Neural progenitor cell (in vitro differentiated cells): ENCODE data around the gene TPBGL. TPM values are rescaled to one million over a fixed set of nuclear protein-coding genes. Genes with fewer than 3 reads are reported as not detected.

Experiments used
- DNase-seq: peaks from one replicate; pipeline ENCODE4 v3.0.0-alpha.2; 2016; ENCODE audit warnings: low spot score
- H2AFZ ChIP-seq: fragments of 200-600 bp; sonication (generic); replicated peaks from 2 replicates; pipeline ENCODE4 v1.6.1; 2016; ENCODE audit warnings: antibody characterized with exemption
- H3F3A ChIP-seq: fragments of 200-600 bp; sonication (generic); 2 replicates; pipeline ENCODE4 v1.6.1; 2016; ENCODE audit warnings: antibody characterized with exemption, low read depth
- H3K27ac ChIP-seq: fragments of 200-600 bp; sonication (generic); 2 replicates; pipeline ENCODE4 v1.5.1; 2016; ENCODE audit warnings: mild to moderate bottlenecking
- H3K27me3 ChIP-seq: fragments of 200-600 bp; sonication (generic); 2 replicates; pipeline ENCODE4 v1.6.1; 2016; ENCODE audit warnings: mild to moderate bottlenecking, moderate library complexity
- H3K36me3 ChIP-seq: fragments of 200-600 bp; sonication (generic); 2 replicates; pipeline ENCODE4 v1.5.1; 2016
- H3K4me1 ChIP-seq: fragments of 200-600 bp; sonication (generic); 2 replicates; pipeline ENCODE4 v1.6.1; 2016; ENCODE audit warnings: mixed run types
- H3K4me2 ChIP-seq: fragments of 200-600 bp; sonication (generic); 2 replicates; pipeline ENCODE4 v1.6.1; 2016
- H3K4me3 ChIP-seq: fragments of 200-600 bp; sonication (generic); 2 replicates; pipeline ENCODE4 v1.5.1; 2016
- H3K79me2 ChIP-seq: fragments of 200-600 bp; sonication (generic); 2 replicates; pipeline ENCODE4 v1.6.1; 2016; ENCODE audit warnings: low read depth
- H3K9ac ChIP-seq: fragments of 200-600 bp; sonication (generic); 2 replicates; pipeline ENCODE4 v1.6.1; 2016
- H3K9me3 ChIP-seq: fragments of 200-600 bp; sonication (generic); 2 replicates; pipeline ENCODE4 v1.5.1; 2016; ENCODE audit warnings: low read depth
- H4K20me1 ChIP-seq: fragments of 200-600 bp; sonication (generic); 2 replicates; pipeline ENCODE4 v1.6.1; 2016; ENCODE audit warnings: low read depth
- H3K27ac Mint-ChIP-seq: 3 replicates; pipeline ENCODE4 v1.8.0; 2021; ENCODE audit warnings: mixed read lengths
- H3K27me3 Mint-ChIP-seq: 2 replicates; pipeline ENCODE4 v1.8.0; 2022; ENCODE audit warnings: low read depth, mild to moderate bottlenecking, inconsistent platforms, moderate library complexity, mixed read lengths; ENCODE audit not compliant: insufficient read depth
- H3K36me3 Mint-ChIP-seq: 3 replicates; pipeline ENCODE4 v1.8.0; 2021; ENCODE audit warnings: mixed read lengths
- H3K4me1 Mint-ChIP-seq: 3 replicates; pipeline ENCODE4 v1.8.0; 2021; ENCODE audit warnings: mixed read lengths
- H3K4me3 Mint-ChIP-seq: 3 replicates; pipeline ENCODE4 v1.8.0; 2021; ENCODE audit warnings: mild to moderate bottlenecking, moderate library complexity, mixed read lengths
- H3K9me3 Mint-ChIP-seq: 3 replicates; pipeline ENCODE4 v1.8.0; 2020; ENCODE audit warnings: mixed read lengths
- CTCF ChIP-seq: fragments of 200-600 bp; sonication (generic); IDR thresholded peaks from 2 replicates; pipeline ENCODE4 v1.5.1; 2017; ENCODE audit warnings: antibody characterized with exemption, mild to moderate bottlenecking
- EZH2 ChIP-seq: fragments of 200-600 bp; sonication (generic); IDR thresholded peaks from 2 replicates; pipeline ENCODE4 v1.6.1; 2017; ENCODE audit warnings: antibody characterized with exemption, mild to moderate bottlenecking, moderate library complexity
- EZH2phosphoT487 ChIP-seq: fragments of 200-600 bp; sonication (generic); IDR thresholded peaks from 2 replicates; pipeline ENCODE4 v1.6.1; 2017; ENCODE audit warnings: antibody characterized with exemption
- total RNA-seq: library from RNA; depleted of rRNA; stranded (reverse); fragments of >200 nt; gene quantifications from 2 replicates; pipeline ENCODE4 v1.2.3, GENCODE V29; 2015; ENCODE audit warnings: low replicate concordance

TPBGL gene
- total RNA-seq, 1 donor from 2014 or later, result not detected

GRCh38 chr11:75280227-75280701 is 39.7 kb downstream of the TPBGL start:
- H3K27me3 ChIP-seq, result no peaks in the 10 kb centered on the region
- no peak overlapping the region for H3K27ac Mint-ChIP-seq
- H3K4me2 ChIP-seq, result no peak overlapping the region
- H3K36me3 ChIP-seq, result no peaks in the 10 kb centered on the region
- H3K79me2 ChIP-seq, result no peaks in the 10 kb centered on the region
- peak; percentile 84 for DNase-seq
- H3K27me3 Mint-ChIP-seq, result peaks cover 10% of the 10 kb centered on the region
- H4K20me1 ChIP-seq, result no peaks in the 10 kb centered on the region
- no peaks in the 10 kb centered on the region for H3F3A ChIP-seq
- no peaks in the 10 kb centered on the region for H3K36me3 Mint-ChIP-seq
- no peak overlapping the region for H3K4me3 Mint-ChIP-seq
- no peak overlapping the region for H3K4me3 ChIP-seq
- H3K4me1 Mint-ChIP-seq, result peaks cover 7% of the 10 kb centered on the region
- no peaks in the 10 kb centered on the region for H3K4me1 ChIP-seq
- TF ChIP-seq EZH2phosphoT487, result no peak
- TF ChIP-seq EZH2, result no peak
- TF ChIP-seq CTCF, result peak; percentile 90
- no peak overlapping the region for H3K9ac ChIP-seq
- no peaks in the 10 kb centered on the region for H3K9me3 ChIP-seq
- no peaks in the 10 kb centered on the region for H3K9me3 Mint-ChIP-seq
- H3K27ac ChIP-seq, result no peak overlapping the region
- no peak overlapping the region for H2AFZ ChIP-seq

GRCh38 chr11:75280770-75281468 is 40.3 kb downstream of the TPBGL start:
- Histone ChIP-seq H3K36me3 (no peaks in the 10 kb centered on the region), H2AFZ (no peak overlapping the region), H3K27ac (no peak overlapping the region), H3K4me1 (no peaks in the 10 kb centered on the region), H3K9ac (no peak overlapping the region), H3K9me3 (no peaks in the 10 kb centered on the region), H3F3A (no peaks in the 10 kb centered on the region), H4K20me1 (no peaks in the 10 kb centered on the region), H3K4me2 (no peak overlapping the region), H3K4me3 (no peak overlapping the region), H3K79me2 (no peaks in the 10 kb centered on the region), H3K27me3 (no peaks in the 10 kb centered on the region)
- peaks cover 8% of the 10 kb centered on the region for H3K4me1 Mint-ChIP-seq
- peaks cover 10% of the 10 kb centered on the region for H3K27me3 Mint-ChIP-seq
- no peak overlapping the region for H3K4me3 Mint-ChIP-seq
- H3K36me3 Mint-ChIP-seq, result no peaks in the 10 kb centered on the region
- no peaks in the 10 kb centered on the region for H3K9me3 Mint-ChIP-seq
- TF ChIP-seq EZH2phosphoT487 (no peak), EZH2 (no peak), CTCF (no peak)
- no peak overlapping the region for H3K27ac Mint-ChIP-seq
- DNase-seq, result no peak

GRCh38 chr11:75281469-75282095 is 41.0 kb downstream of the TPBGL start:
- Histone ChIP-seq H3F3A (no peaks in the 10 kb centered on the region), H2AFZ (no peak overlapping the region), H3K27ac (no peak overlapping the region), H3K36me3 (no peaks in the 10 kb centered on the region), H3K4me1 (no peaks in the 10 kb centered on the region), H4K20me1 (no peaks in the 10 kb centered on the region), H3K9ac (no peak overlapping the region), H3K4me3 (no peak overlapping the region), H3K79me2 (no peaks in the 10 kb centered on the region), H3K27me3 (no peaks in the 10 kb centered on the region), H3K9me3 (no peaks in the 10 kb centered on the region), H3K4me2 (no peak overlapping the region)
- no peak for DNase-seq
- Mint-ChIP-seq H3K4me1 (peaks cover 8% of the 10 kb centered on the region), H3K36me3 (no peaks in the 10 kb centered on the region), H3K4me3 (no peak overlapping the region), H3K27me3 (peaks cover 8% of the 10 kb centered on the region), H3K9me3 (no peaks in the 10 kb centered on the region), H3K27ac (no peak overlapping the region)
- no peak for TF ChIP-seq CTCF
- no peak for TF ChIP-seq EZH2phosphoT487
- TF ChIP-seq EZH2, result no peak
